HG02610 (cell line): Measurements from ENCODE around the gene CDC14B.
"Not testable (repeated sequence)": the region's sequence is repeated elsewhere in the genome, so short reads cannot be mapped to it uniquely, and the experiment has no call there.

Source experiments
- ATAC-seq: cut with Tn5 transposase; IDR thresholded peaks from one replicate; pipeline ENCODE4 v1.9.1; 2021; ENCODE audit warnings: mild to moderate bottlenecking, moderate library complexity; ENCODE audit not compliant: unreplicated experiment

The CDC14B gene

GRCh38 chr9:96503918-96504317 lies 115.7 kb downstream of the CDC14B start:
- no peak for ATAC-seq

- ATAC-seq = not testable (repeated sequence)
Observed at GRCh38 chr9:96503374-96503748, 116.3 kb downstream of the CDC14B start.

- no peak for ATAC-seq
Observed at GRCh38 chr9:96502539-96503373, 116.9 kb downstream of the CDC14B start.

GRCh38 chr9:96501633-96502538 lies 117.8 kb downstream of the CDC14B start:
- ATAC-seq = no peak

GRCh38 chr9:96500696-96501632 lies 118.7 kb downstream of the CDC14B start:
- ATAC-seq = no peak

GRCh38 chr9:96499257-96499656 lies 120.4 kb downstream of the CDC14B start:
- ATAC-seq = no peak

- no peak for ATAC-seq
Observed at GRCh38 chr9:96498796-96499195, 120.8 kb downstream of the CDC14B start.

- ATAC-seq = no peak
Observed at GRCh38 chr9:96497117-96497399, 122.6 kb downstream of the CDC14B start.

GRCh38 chr9:96496368-96497116 lies 123.1 kb downstream of the CDC14B start:
- ATAC-seq = no peak

- ATAC-seq = no peak
Observed at GRCh38 chr9:96495341-96495740, 124.3 kb downstream of the CDC14B start.

GRCh38 chr9:96494215-96494800 lies 125.3 kb downstream of the CDC14B start:
- ATAC-seq = no peak

- no peak for ATAC-seq
Observed at GRCh38 chr9:96493757-96494156, 125.9 kb downstream of the CDC14B start.

GRCh38 chr9:96492993-96493531 lies 126.6 kb downstream of the CDC14B start:
- no peak for ATAC-seq

- no peak for ATAC-seq
Observed at GRCh38 chr9:96491880-96492525, 127.6 kb downstream of the CDC14B start.

GRCh38 chr9:96491079-96491879 lies 128.4 kb downstream of the CDC14B start:
- no peak for ATAC-seq

- ATAC-seq = no peak
Observed at GRCh38 chr9:96490534-96491078, 129.0 kb downstream of the CDC14B start.

- no peak for ATAC-seq
Observed at GRCh38 chr9:96489482-96489979, 130.1 kb downstream of the CDC14B start.

GRCh38 chr9:96487949-96488348 lies 131.7 kb downstream of the CDC14B start:
- no peak for ATAC-seq
